ENCODE results near the gene RAI1. TPM values are rescaled to one million over a fixed set of nuclear protein-coding genes. Genes with fewer than 3 reads are reported as not detected.

The RAI1 gene
- total RNA-seq, 1 donor: 16.0 TPM

GRCh38 chr17:17815062-17815406 is 133.8 kb downstream of the RAI1 start:
- no peak for TF ChIP-seq CTCF (IDR thresholded peaks at IDR 0.05; ENCODE audit: insufficient read depth, low read depth, low read length)
- DNase-seq (ENCODE audit: low read depth): no peak
- no peak overlapping the region for H3K4me3 ChIP-seq (ENCODE audit: low read depth, low read length)

GRCh38 chr17:17815436-17816200 is 134.4 kb downstream of the RAI1 start:
- no peak for TF ChIP-seq CTCF (IDR thresholded peaks at IDR 0.05; ENCODE audit: insufficient read depth, low read depth, low read length)
- no peak for DNase-seq (ENCODE audit: low read depth)
- H3K4me3 ChIP-seq (ENCODE audit: low read depth, low read length): no peak overlapping the region

- no peak for TF ChIP-seq CTCF (IDR thresholded peaks at IDR 0.05; ENCODE audit: insufficient read depth, low read depth, low read length)
- no peak for DNase-seq (ENCODE audit: low read depth)
- H3K4me3 ChIP-seq (ENCODE audit: low read depth, low read length): no peak overlapping the region
Measured at GRCh38 chr17:17816240-17816814, 135.1 kb downstream of the RAI1 start.

- no peak overlapping the region for H3K4me3 ChIP-seq (ENCODE audit: low read depth, low read length)
- no peak for DNase-seq (ENCODE audit: low read depth)
- TF ChIP-seq CTCF (IDR thresholded peaks at IDR 0.05; ENCODE audit: insufficient read depth, low read depth, low read length): no peak
Measured at GRCh38 chr17:17816831-17817551, 135.7 kb downstream of the RAI1 start.

- DNase-seq (ENCODE audit: low read depth): no peak
- H3K4me3 ChIP-seq (ENCODE audit: low read depth, low read length): no peak overlapping the region
- no peak for TF ChIP-seq CTCF (IDR thresholded peaks at IDR 0.05; ENCODE audit: insufficient read depth, low read depth, low read length)
Measured at GRCh38 chr17:17817552-17817947, 136.3 kb downstream of the RAI1 start.

GRCh38 chr17:17818088-17818526 is 136.8 kb downstream of the RAI1 start:
- no peak overlapping the region for H3K4me3 ChIP-seq (ENCODE audit: low read depth, low read length)
- TF ChIP-seq CTCF (IDR thresholded peaks at IDR 0.05; ENCODE audit: insufficient read depth, low read depth, low read length): no peak
- no peak for DNase-seq (ENCODE audit: low read depth)

Data from fibroblast of villous mesenchyme (primary cell).